Non-pigmented ciliary epithelial cell (primary cell): ENCODE data around the gene OR4F29.
"Not testable (repeated sequence)": the region's sequence is repeated elsewhere in the genome, so short reads cannot be mapped to it uniquely, and the experiment has no call there.

Experiments used
- DNase-seq: peaks from one replicate; pipeline ENCODE4 v3.0.0-alpha.2; 2010; ENCODE audit warnings: low read depth

Gene OR4F29

GRCh38 chr1:451578-451977 lies at the start of gene OR4F29:
TSS of gene OR4F29 (minus strand) at chr1:451678. CDS start at chr1:451678, 0 bp downstream.
- DNase-seq: not testable (repeated sequence)
